Neural progenitor cell (in vitro differentiated cells): Measurements from ENCODE around the gene RMND5A. TPM values are rescaled to one million over a fixed set of nuclear protein-coding genes. Genes with fewer than 3 reads are reported as not detected.
"Not testable (repeated sequence)": the region's sequence is repeated elsewhere in the genome, so short reads cannot be mapped to it uniquely, and the experiment has no call there.

Source experiments
- DNase-seq: peaks from one replicate; pipeline ENCODE4 v3.0.0-alpha.2; 2016; ENCODE audit warnings: low spot score
- H2AFZ ChIP-seq: fragments of 200-600 bp; sonication (generic); replicated peaks from 2 replicates; pipeline ENCODE4 v1.6.1; 2016; ENCODE audit warnings: antibody characterized with exemption
- H3F3A ChIP-seq: fragments of 200-600 bp; sonication (generic); 2 replicates; pipeline ENCODE4 v1.6.1; 2016; ENCODE audit warnings: antibody characterized with exemption, low read depth
- H3K27ac ChIP-seq: fragments of 200-600 bp; sonication (generic); 2 replicates; pipeline ENCODE4 v1.5.1; 2016; ENCODE audit warnings: mild to moderate bottlenecking
- H3K27me3 ChIP-seq: fragments of 200-600 bp; sonication (generic); 2 replicates; pipeline ENCODE4 v1.6.1; 2016; ENCODE audit warnings: mild to moderate bottlenecking, moderate library complexity
- H3K36me3 ChIP-seq: fragments of 200-600 bp; sonication (generic); 2 replicates; pipeline ENCODE4 v1.5.1; 2016
- H3K4me1 ChIP-seq: fragments of 200-600 bp; sonication (generic); 2 replicates; pipeline ENCODE4 v1.6.1; 2016; ENCODE audit warnings: mixed run types
- H3K4me2 ChIP-seq: fragments of 200-600 bp; sonication (generic); 2 replicates; pipeline ENCODE4 v1.6.1; 2016
- H3K4me3 ChIP-seq: fragments of 200-600 bp; sonication (generic); 2 replicates; pipeline ENCODE4 v1.5.1; 2016
- H3K79me2 ChIP-seq: fragments of 200-600 bp; sonication (generic); 2 replicates; pipeline ENCODE4 v1.6.1; 2016; ENCODE audit warnings: low read depth
- H3K9ac ChIP-seq: fragments of 200-600 bp; sonication (generic); 2 replicates; pipeline ENCODE4 v1.6.1; 2016
- H3K9me3 ChIP-seq: fragments of 200-600 bp; sonication (generic); 2 replicates; pipeline ENCODE4 v1.5.1; 2016; ENCODE audit warnings: low read depth
- H4K20me1 ChIP-seq: fragments of 200-600 bp; sonication (generic); 2 replicates; pipeline ENCODE4 v1.6.1; 2016; ENCODE audit warnings: low read depth
- H3K27ac Mint-ChIP-seq: 3 replicates; pipeline ENCODE4 v1.8.0; 2021; ENCODE audit warnings: mixed read lengths
- H3K27me3 Mint-ChIP-seq: 2 replicates; pipeline ENCODE4 v1.8.0; 2022; ENCODE audit warnings: low read depth, mild to moderate bottlenecking, inconsistent platforms, moderate library complexity, mixed read lengths; ENCODE audit not compliant: insufficient read depth
- H3K36me3 Mint-ChIP-seq: 3 replicates; pipeline ENCODE4 v1.8.0; 2021; ENCODE audit warnings: mixed read lengths
- H3K4me1 Mint-ChIP-seq: 3 replicates; pipeline ENCODE4 v1.8.0; 2021; ENCODE audit warnings: mixed read lengths
- H3K4me3 Mint-ChIP-seq: 3 replicates; pipeline ENCODE4 v1.8.0; 2021; ENCODE audit warnings: mild to moderate bottlenecking, moderate library complexity, mixed read lengths
- H3K9me3 Mint-ChIP-seq: 3 replicates; pipeline ENCODE4 v1.8.0; 2020; ENCODE audit warnings: mixed read lengths
- total RNA-seq: library from RNA; depleted of rRNA; stranded (reverse); fragments of >200 nt; gene quantifications from 2 replicates; pipeline ENCODE4 v1.2.3, GENCODE V29; 2015; ENCODE audit warnings: low replicate concordance

The RMND5A gene
- total RNA-seq, 1 donor from 2014 or later, result 107 TPM

DNA sequence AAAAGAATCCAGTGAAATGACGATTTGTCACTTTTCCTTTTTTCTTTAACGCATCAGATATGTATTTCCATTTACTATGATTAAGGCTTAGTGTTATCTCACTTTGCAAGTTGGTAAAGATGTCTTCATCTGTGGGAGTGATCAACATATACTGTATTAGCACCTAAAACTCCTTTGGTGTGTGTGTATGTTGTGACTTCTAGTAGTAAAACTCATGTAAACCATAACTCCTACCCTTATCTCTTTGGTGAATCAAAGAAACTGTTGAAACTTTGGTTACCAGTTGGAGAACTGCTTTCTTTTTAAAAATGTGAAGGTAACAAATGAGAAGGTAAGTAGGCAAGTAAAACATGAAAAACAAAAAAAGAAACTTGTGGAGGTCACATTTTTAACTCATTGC, 5.6 kb downstream of the RMND5A start:
- not testable (repeated sequence) for H3K4me3 Mint-ChIP-seq, H3K27me3 ChIP-seq

DNA sequence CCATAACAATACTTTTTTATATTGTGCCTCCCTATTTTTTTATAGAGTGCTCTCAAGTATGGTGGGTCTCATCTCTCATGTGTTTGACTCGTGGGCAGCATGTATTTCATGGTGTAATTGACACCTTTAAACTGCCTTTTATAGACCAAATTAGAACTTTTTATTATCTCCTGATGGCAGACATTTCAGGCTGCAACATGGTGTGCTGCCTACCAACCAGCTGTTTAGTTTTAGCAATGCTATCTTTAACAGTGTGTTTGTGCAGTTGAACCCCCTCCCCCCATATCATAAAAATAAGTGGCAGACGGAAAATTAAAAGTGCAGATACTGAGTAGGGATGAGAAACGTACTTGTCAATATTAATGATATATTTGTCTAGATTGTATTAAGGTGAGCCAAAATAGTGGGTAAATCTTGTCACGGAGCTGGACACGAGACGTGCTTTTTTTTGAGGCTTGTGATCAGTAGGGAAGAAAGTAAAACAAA, 12.0 kb downstream of the RMND5A start:
- H3K4me2 ChIP-seq, H3K27me3 Mint-ChIP-seq, H3K4me3 ChIP-seq, H4K20me1 ChIP-seq, H2AFZ ChIP-seq, H3K36me3 Mint-ChIP-seq, H3K27ac Mint-ChIP-seq, H3K9me3 Mint-ChIP-seq, H3K9me3 ChIP-seq, H3K4me1 ChIP-seq, H3K4me1 Mint-ChIP-seq, H3K27me3 ChIP-seq, H3F3A ChIP-seq, DNase-seq, H3K27ac ChIP-seq, H3K36me3 ChIP-seq, H3K4me3 Mint-ChIP-seq, H3K9ac ChIP-seq: not testable (repeated sequence)
- peaks cover 11% of the 10 kb centered on the region for H3K79me2 ChIP-seq

More for the DNA sequence above, 5.6 kb downstream of the RMND5A start:
- not testable (repeated sequence) for H3K27ac ChIP-seq, H3K27me3 Mint-ChIP-seq, H3K4me1 Mint-ChIP-seq, H3K36me3 Mint-ChIP-seq, H3K4me2 ChIP-seq, H3K9ac ChIP-seq, H3K27ac Mint-ChIP-seq, H3F3A ChIP-seq, H3K4me1 ChIP-seq, H3K36me3 ChIP-seq, H3K9me3 ChIP-seq, H3K9me3 Mint-ChIP-seq, DNase-seq, H3K4me3 ChIP-seq, H2AFZ ChIP-seq
- Histone ChIP-seq H4K20me1 (peaks cover 14% of the 10 kb centered on the region), H3K79me2 (peaks cover 21% of the 10 kb centered on the region)

DNA sequence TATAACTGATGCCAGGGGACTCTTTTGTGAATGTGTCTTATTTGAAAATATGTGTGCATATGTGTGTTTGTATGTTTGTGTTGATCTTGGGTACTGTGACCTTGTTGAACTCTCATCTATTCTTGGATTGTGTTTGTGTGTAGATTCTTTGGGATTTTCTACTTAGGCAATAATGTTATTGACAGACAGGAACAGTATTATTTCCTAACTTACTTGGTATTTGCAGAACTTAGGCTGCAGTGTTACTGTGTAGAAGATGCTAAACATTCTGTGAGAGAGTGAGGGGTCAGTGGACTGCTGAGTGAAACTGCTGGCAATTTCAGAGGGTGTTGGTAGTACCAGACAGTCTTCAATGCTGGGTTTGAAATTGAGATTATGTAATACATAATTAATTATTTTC, 12.7 kb downstream of the RMND5A start:
- H3K4me1 Mint-ChIP-seq, DNase-seq, H3K9me3 ChIP-seq, H3K36me3 ChIP-seq, H3K4me3 ChIP-seq, H4K20me1 ChIP-seq, H3K27ac ChIP-seq, H2AFZ ChIP-seq, H3K27me3 ChIP-seq, H3K27ac Mint-ChIP-seq, H3K9ac ChIP-seq, H3K4me3 Mint-ChIP-seq, H3K4me1 ChIP-seq, H3K36me3 Mint-ChIP-seq, H3K9me3 Mint-ChIP-seq, H3K4me2 ChIP-seq, H3K27me3 Mint-ChIP-seq, H3F3A ChIP-seq: not testable (repeated sequence)
- H3K79me2 ChIP-seq, result peaks cover 11% of the 10 kb centered on the region

DNA sequence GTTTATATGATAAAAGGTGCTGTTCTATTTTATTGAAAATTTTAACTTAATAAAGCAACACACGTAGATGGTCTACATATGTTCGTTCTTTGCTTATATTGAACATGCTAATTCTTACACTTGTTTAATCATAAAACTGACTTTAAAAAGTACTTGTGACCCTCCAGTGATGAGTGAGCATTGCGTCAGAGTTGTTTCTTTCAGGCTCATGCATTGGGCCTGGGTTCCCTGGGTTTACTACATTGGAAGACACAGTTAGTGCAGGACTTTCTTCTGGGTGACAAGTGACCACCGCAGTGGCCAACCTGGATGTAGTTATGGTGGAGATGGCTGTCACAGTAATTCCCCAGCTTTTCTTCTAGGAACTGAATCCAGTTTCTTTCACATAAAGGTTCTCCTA, 13.4 kb downstream of the RMND5A start:
- H3K27me3 Mint-ChIP-seq, H3K4me1 ChIP-seq, H3K36me3 Mint-ChIP-seq, H3K4me2 ChIP-seq, H2AFZ ChIP-seq, H3K9ac ChIP-seq, DNase-seq, H3K27ac Mint-ChIP-seq, H3K4me3 Mint-ChIP-seq, H3K36me3 ChIP-seq, H3K4me3 ChIP-seq, H3K27me3 ChIP-seq, H3K4me1 Mint-ChIP-seq, H3K9me3 Mint-ChIP-seq, H3K9me3 ChIP-seq, H3K27ac ChIP-seq, H3F3A ChIP-seq, H4K20me1 ChIP-seq: not testable (repeated sequence)
- peaks cover 11% of the 10 kb centered on the region for H3K79me2 ChIP-seq

DNA sequence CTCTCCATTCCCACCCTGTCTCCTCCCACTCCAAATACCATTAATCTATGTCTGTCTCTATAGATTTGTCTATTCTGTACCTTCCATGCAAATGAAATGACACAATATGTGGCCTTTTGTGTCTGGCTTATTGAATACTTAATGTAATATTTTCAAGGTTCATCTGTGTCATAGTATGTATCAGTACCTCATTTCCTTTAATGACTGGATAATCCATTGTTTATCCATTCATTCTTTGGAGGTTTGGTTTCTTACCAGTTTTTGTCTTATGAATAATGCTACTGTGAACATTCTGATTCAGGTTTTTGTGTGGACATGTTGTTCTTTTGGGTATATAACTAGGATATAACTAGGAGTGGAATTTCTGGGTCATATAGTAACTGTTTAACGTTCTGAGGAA, 14.8 kb downstream of the RMND5A start:
- not testable (repeated sequence) for H3K4me3 ChIP-seq, H3K27me3 ChIP-seq, H3F3A ChIP-seq, H3K9me3 ChIP-seq, H3K4me3 Mint-ChIP-seq, H3K27ac ChIP-seq, H3K9me3 Mint-ChIP-seq, H3K4me1 ChIP-seq, H3K79me2 ChIP-seq, DNase-seq, H3K27ac Mint-ChIP-seq, H2AFZ ChIP-seq, H3K36me3 Mint-ChIP-seq, H3K9ac ChIP-seq, H3K4me2 ChIP-seq, H4K20me1 ChIP-seq, H3K27me3 Mint-ChIP-seq, H3K4me1 Mint-ChIP-seq, H3K36me3 ChIP-seq

DNA sequence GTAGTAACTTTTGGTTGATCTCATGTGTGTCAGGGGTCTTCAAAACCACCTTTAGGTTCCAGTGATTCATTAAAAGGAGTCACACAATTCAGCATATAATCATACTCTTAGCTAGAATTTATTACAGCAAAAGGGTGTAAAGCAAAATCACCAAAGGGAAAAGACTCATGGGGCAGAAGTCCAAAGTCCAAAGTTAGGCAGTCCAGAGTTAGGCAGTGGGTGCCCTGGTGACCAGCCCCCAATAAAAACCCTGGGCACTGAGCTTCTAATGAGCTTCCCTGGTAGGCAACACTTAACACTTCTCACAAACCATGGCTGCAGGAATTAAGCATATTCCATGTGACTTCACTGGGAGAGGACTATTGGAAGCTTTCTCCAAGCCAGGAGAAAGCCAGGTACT, 19.4 kb downstream of the RMND5A start:
- H3K9me3 ChIP-seq, H3K4me3 Mint-ChIP-seq, H3K4me2 ChIP-seq, DNase-seq, H3K27ac ChIP-seq, H3K27me3 ChIP-seq, H3K36me3 Mint-ChIP-seq, H3K27me3 Mint-ChIP-seq, H3K9me3 Mint-ChIP-seq, H3K4me1 ChIP-seq, H3K4me1 Mint-ChIP-seq, H3F3A ChIP-seq, H3K36me3 ChIP-seq, H2AFZ ChIP-seq, H3K4me3 ChIP-seq, H3K27ac Mint-ChIP-seq, H4K20me1 ChIP-seq, H3K9ac ChIP-seq: not testable (repeated sequence)
- H3K79me2 ChIP-seq, result peaks cover 16% of the 10 kb centered on the region

DNA sequence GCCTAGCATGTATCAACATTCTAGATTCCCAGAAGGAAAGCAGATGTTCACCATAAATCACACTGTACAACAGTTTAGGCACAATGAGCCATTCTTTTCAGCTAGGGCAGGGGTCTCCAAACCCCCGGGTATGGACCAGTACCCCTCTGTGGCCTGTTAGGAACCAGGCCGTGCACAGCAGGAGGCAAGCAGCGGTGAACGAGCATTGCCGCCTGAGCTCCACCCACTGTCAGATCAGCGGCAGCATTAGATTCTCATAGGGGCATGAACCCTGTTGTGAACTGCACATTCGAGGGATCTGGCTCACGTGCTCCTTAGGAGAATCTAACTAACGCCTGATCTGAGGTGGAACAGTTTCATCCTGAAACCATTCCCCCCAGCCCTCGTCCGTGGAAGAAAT, 19.8 kb downstream of the RMND5A start:
- not testable (repeated sequence) for H3K36me3 ChIP-seq, H3K4me3 Mint-ChIP-seq, DNase-seq, H3K27me3 ChIP-seq, H3K27ac Mint-ChIP-seq, H3F3A ChIP-seq, H3K4me1 ChIP-seq, H3K9me3 ChIP-seq, H3K4me3 ChIP-seq, H2AFZ ChIP-seq, H3K9ac ChIP-seq, H3K27me3 Mint-ChIP-seq, H4K20me1 ChIP-seq, H3K4me2 ChIP-seq, H3K9me3 Mint-ChIP-seq, H3K27ac ChIP-seq, H3K4me1 Mint-ChIP-seq, H3K36me3 Mint-ChIP-seq
- H3K79me2 ChIP-seq, result peaks cover 20% of the 10 kb centered on the region

DNA sequence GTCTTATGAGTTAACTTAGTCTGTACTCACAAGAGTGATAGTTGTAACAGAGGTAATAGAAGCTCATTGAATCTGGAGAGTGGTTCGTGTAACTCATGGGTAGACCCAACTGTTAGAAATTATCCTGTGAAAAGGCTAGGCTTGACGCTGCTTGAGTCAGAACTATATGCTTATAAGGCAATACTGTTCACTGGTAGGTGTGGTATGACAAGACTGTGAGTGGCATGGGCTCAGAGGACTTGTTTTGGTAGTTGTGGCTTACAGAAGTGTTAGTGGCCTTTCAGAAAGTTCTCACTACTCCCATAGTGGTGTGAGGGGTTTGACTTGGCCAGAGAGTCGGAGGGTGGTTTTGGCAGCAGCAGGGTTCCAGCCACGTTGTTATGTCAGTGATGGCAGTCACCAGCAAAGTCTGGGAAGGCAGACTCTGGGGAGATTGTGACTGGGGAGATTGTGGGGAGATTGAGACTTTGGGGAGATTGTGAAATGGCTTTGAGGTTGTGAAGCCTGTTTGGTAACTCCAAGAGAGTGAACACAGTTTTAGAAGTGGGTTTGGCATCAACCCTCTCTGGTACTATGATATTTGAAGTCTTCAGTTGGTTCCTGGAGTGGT, 21.9 kb downstream of the RMND5A start:
- peaks cover 24% of the 10 kb centered on the region for H4K20me1 ChIP-seq
- H3K36me3 Mint-ChIP-seq, H3K27me3 ChIP-seq: not testable (repeated sequence)

More for the DNA sequence above, 21.9 kb downstream of the RMND5A start:
- not testable (repeated sequence) for H3F3A ChIP-seq, H3K4me1 Mint-ChIP-seq, H3K4me3 ChIP-seq, H3K4me2 ChIP-seq, H3K9me3 Mint-ChIP-seq, H3K27me3 Mint-ChIP-seq, H2AFZ ChIP-seq, DNase-seq, H3K9me3 ChIP-seq, H3K27ac ChIP-seq, H3K4me1 ChIP-seq, H3K27ac Mint-ChIP-seq, H3K36me3 ChIP-seq, H3K4me3 Mint-ChIP-seq, H3K9ac ChIP-seq
- peaks cover 41% of the 10 kb centered on the region for H3K79me2 ChIP-seq
